HCT116 (cell line): Measurements from ENCODE around the gene ACOX3.

Experiments used
- CEBPB ChIP-seq: IDR thresholded peaks from 2 replicates; pipeline ENCODE4 v1.6.1; 2012; ENCODE audit warnings: low read depth
- ELF1 ChIP-seq: IDR thresholded peaks from 2 replicates; pipeline ENCODE4 v1.6.1; 2012; ENCODE audit warnings: low read depth, borderline replicate concordance
- EZH2 ChIP-seq: fragments of 200-600 bp; sonication (generic); IDR thresholded peaks from 2 replicates; pipeline ENCODE4 v1.6.1; 2017; ENCODE audit warnings: antibody characterized with exemption, mixed run types
- FOSL1 ChIP-seq: IDR thresholded peaks from 2 replicates; pipeline ENCODE4 v1.6.1; 2012; ENCODE audit warnings: low read depth
- POLR2AphosphoS5 ChIP-seq: IDR thresholded peaks from 2 replicates; pipeline ENCODE4 v1.6.1; 2011; ENCODE audit warnings: mild to moderate bottlenecking, low read depth, low read length, moderate library complexity
- SP1 ChIP-seq: IDR thresholded peaks from 2 replicates; pipeline ENCODE4 v1.6.1; 2012; ENCODE audit warnings: low read depth
- SRF ChIP-seq: IDR thresholded peaks from 2 replicates; pipeline ENCODE4 v1.6.1; 2012; ENCODE audit warnings: low read depth
- ZFX ChIP-seq: fragments of 450-650 bp; IDR thresholded peaks from 2 replicates; pipeline ENCODE4 v1.6.1; 2017
- ZNF274 ChIP-seq: fragments of 200-500 bp; sonication (Bioruptor generic); IDR thresholded peaks from 2 replicates; pipeline ENCODE4 v1.6.1; 2014; ENCODE audit warnings: mild to moderate bottlenecking, low read depth, low read length, inconsistent platforms
- TF ChIP-seq, protein P1 (sequence below), 3 experiments: fragments of 200-600 bp in 1 of 3; sonication (generic) in 1 of 3; IDR thresholded peaks in 2 of 3; conservative IDR thresholded peaks in 1 of 3; 2 replicates each; pipeline ENCODE4 v1.5.1; 2012 to 2017; ENCODE audit warnings: low read depth in 2 of 3, low read length in 2 of 3, antibody characterized with exemption in 1 of 3, borderline replicate concordance in 1 of 3, control low read depth in 1 of 3, mild to moderate bottlenecking in 1 of 3, mixed read lengths in 1 of 3, mixed run types in 1 of 3, moderate library complexity in 1 of 3; ENCODE audit not compliant: insufficient read depth in 1 of 3
- TF ChIP-seq, protein P2 (sequence below): IDR thresholded peaks from 2 replicates; pipeline ENCODE4 v1.6.1; 2012; ENCODE audit warnings: low read depth

GRCh38 chr4:8329859-8330761 lies 110.4 kb downstream of the ACOX3 start:
- TF ChIP-seq, protein P1, sequence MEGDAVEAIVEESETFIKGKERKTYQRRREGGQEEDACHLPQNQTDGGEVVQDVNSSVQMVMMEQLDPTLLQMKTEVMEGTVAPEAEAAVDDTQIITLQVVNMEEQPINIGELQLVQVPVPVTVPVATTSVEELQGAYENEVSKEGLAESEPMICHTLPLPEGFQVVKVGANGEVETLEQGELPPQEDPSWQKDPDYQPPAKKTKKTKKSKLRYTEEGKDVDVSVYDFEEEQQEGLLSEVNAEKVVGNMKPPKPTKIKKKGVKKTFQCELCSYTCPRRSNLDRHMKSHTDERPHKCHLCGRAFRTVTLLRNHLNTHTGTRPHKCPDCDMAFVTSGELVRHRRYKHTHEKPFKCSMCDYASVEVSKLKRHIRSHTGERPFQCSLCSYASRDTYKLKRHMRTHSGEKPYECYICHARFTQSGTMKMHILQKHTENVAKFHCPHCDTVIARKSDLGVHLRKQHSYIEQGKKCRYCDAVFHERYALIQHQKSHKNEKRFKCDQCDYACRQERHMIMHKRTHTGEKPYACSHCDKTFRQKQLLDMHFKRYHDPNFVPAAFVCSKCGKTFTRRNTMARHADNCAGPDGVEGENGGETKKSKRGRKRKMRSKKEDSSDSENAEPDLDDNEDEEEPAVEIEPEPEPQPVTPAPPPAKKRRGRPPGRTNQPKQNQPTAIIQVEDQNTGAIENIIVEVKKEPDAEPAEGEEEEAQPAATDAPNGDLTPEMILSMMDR (IDR thresholded peaks at IDR 0.05 in 2 of 3, conservative IDR thresholded peaks at IDR 0.05 in 1 of 3; ENCODE audit: borderline replicate concordance in 1 of 3, insufficient read depth in 1 of 3, low read depth in 2 of 3, low read length in 2 of 3): no peak
- no peak for TF ChIP-seq EZH2
- no peak for TF ChIP-seq POLR2AphosphoS5
- TF ChIP-seq ZFX: no peak
- no peak for TF ChIP-seq CEBPB
- TF ChIP-seq FOSL1: no peak
- no peak for TF ChIP-seq SRF
- TF ChIP-seq, protein P2, sequence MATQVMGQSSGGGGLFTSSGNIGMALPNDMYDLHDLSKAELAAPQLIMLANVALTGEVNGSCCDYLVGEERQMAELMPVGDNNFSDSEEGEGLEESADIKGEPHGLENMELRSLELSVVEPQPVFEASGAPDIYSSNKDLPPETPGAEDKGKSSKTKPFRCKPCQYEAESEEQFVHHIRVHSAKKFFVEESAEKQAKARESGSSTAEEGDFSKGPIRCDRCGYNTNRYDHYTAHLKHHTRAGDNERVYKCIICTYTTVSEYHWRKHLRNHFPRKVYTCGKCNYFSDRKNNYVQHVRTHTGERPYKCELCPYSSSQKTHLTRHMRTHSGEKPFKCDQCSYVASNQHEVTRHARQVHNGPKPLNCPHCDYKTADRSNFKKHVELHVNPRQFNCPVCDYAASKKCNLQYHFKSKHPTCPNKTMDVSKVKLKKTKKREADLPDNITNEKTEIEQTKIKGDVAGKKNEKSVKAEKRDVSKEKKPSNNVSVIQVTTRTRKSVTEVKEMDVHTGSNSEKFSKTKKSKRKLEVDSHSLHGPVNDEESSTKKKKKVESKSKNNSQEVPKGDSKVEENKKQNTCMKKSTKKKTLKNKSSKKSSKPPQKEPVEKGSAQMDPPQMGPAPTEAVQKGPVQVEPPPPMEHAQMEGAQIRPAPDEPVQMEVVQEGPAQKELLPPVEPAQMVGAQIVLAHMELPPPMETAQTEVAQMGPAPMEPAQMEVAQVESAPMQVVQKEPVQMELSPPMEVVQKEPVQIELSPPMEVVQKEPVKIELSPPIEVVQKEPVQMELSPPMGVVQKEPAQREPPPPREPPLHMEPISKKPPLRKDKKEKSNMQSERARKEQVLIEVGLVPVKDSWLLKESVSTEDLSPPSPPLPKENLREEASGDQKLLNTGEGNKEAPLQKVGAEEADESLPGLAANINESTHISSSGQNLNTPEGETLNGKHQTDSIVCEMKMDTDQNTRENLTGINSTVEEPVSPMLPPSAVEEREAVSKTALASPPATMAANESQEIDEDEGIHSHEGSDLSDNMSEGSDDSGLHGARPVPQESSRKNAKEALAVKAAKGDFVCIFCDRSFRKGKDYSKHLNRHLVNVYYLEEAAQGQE: no peak
- TF ChIP-seq ELF1: no peak
- TF ChIP-seq SP1: no peak
- no peak for TF ChIP-seq ZNF274
